MM.1S (cell line): ENCODE measurements around the gene NGRN.
"Not testable (repeated sequence)": the region's sequence is repeated elsewhere in the genome, so short reads cannot be mapped to it uniquely, and the experiment has no call there.

ENCODE experiments used
- DNase-seq: peaks from one replicate; pipeline ENCODE4 v3.0.0-alpha.2; 2015
- H2AFZ ChIP-seq: fragments of 300-600 bp; sonication (generic); 2 replicates; pipeline ENCODE4 v1.6.0; 2016; ENCODE audit warnings: antibody characterized with exemption, low read length
- H3F3A ChIP-seq: fragments of 300-600 bp; sonication (generic); 2 replicates; pipeline ENCODE4 v1.6.1; 2016; ENCODE audit warnings: mild to moderate bottlenecking, antibody characterized with exemption, low read length, moderate library complexity, mixed read lengths; ENCODE audit not compliant: insufficient read depth
- H3K27ac ChIP-seq: fragments of 300-600 bp; sonication (generic); 2 replicates; pipeline ENCODE4 v1.5.1; 2016; ENCODE audit warnings: mild to moderate bottlenecking, low read length
- H3K27me3 ChIP-seq: fragments of 300-600 bp; sonication (generic); replicated peaks from 2 replicates; pipeline ENCODE4 v1.6.0; 2016; ENCODE audit warnings: low read length; ENCODE audit not compliant: insufficient read depth
- H3K36me3 ChIP-seq: fragments of 300-600 bp; sonication (generic); replicated peaks from 2 replicates; pipeline ENCODE4 v1.6.1; 2016; ENCODE audit warnings: mild to moderate bottlenecking, low read length, mixed read lengths; ENCODE audit not compliant: insufficient read depth
- H3K4me1 ChIP-seq: fragments of 300-600 bp; sonication (generic); 2 replicates; pipeline ENCODE4 v1.6.1; 2016; ENCODE audit warnings: low read length, mixed read lengths
- H3K4me2 ChIP-seq: fragments of 300-600 bp; sonication (generic); 2 replicates; pipeline ENCODE4 v1.6.0; 2016; ENCODE audit warnings: low read depth, low read length
- H3K4me3 ChIP-seq: fragments of 300-600 bp; sonication (generic); 2 replicates; pipeline ENCODE4 v1.5.1; 2016; ENCODE audit warnings: low read length, mixed read lengths
- H3K79me2 ChIP-seq: fragments of 300-600 bp; sonication (generic); 2 replicates; pipeline ENCODE4 v1.6.1; 2016; ENCODE audit warnings: mixed run types, low read length, mixed read lengths
- H3K9ac ChIP-seq: fragments of 300-600 bp; sonication (generic); 2 replicates; pipeline ENCODE4 v1.6.1; 2016; ENCODE audit warnings: low read length, mixed read lengths
- H3K9me2 ChIP-seq: fragments of 300-600 bp; sonication (generic); replicated peaks from 2 replicates; pipeline ENCODE4 v1.6.1; 2016; ENCODE audit warnings: mild to moderate bottlenecking, low read length, mixed read lengths; ENCODE audit not compliant: insufficient read depth
- H3K9me3 ChIP-seq: fragments of 300-600 bp; sonication (generic); replicated peaks from 2 replicates; pipeline ENCODE4 v1.6.1; 2016; ENCODE audit warnings: mild to moderate bottlenecking, low read length, mixed read lengths; ENCODE audit not compliant: insufficient read depth
- H4K20me1 ChIP-seq: fragments of 300-600 bp; sonication (generic); 2 replicates; pipeline ENCODE4 v1.6.1; 2016; ENCODE audit warnings: mild to moderate bottlenecking, low read length, moderate library complexity, mixed read lengths; ENCODE audit not compliant: insufficient read depth
- EZH2 ChIP-seq: fragments of 300-600 bp; sonication (generic); optimal IDR thresholded peaks from 2 replicates; pipeline ENCODE3; 2017; ENCODE audit warnings: low read depth, mild to moderate bottlenecking, antibody characterized with exemption, low read length, mixed read lengths
- EZH2phosphoT487 ChIP-seq: fragments of 300-600 bp; sonication (generic); IDR thresholded peaks from 2 replicates; pipeline ENCODE4 v1.6.1; 2018; ENCODE audit warnings: antibody characterized with exemption, low read length
- TF ChIP-seq, protein P1 (sequence below): fragments of 300-600 bp; sonication (generic); IDR thresholded peaks from 2 replicates; pipeline ENCODE4 v1.5.1; 2016; ENCODE audit warnings: antibody characterized with exemption, low read length, mixed read lengths

NGRN gene

DNA sequence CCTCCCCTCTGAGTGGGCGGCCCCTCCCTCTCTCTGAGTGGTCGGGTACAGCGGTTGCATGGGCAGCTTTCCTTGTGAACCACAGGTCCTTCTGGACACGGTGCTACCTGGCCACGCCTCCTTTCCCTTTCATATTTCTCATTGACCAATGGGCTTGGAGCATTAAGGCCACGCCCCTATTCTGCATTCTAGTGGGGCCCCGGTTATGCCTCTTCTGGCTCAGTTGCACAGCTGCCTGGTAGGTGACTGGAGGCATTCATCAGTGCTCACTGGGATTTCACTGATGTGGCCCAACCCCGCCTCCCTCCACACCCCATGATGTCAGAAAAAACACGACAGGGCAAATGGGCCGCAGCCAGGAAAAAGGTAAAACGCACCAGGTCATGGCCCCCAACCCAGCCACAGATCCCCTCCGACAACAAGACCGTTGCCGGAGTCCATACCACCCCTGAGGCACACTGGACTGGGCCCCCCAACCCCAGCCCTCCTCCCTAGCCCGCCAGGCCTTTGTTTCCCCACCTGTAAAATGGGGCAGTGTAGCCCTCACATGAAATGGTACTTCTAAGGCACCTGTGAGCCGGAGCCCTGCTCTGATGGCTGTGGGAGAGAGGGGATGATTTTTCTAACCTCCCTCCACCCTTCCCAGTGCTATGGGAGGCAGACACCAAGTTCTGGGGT, 26.3 kb downstream of the NGRN start:
- Histone ChIP-seq H3K9ac (no peak overlapping the region), H4K20me1 (no peaks in the 10 kb centered on the region), H2AFZ (no peak overlapping the region), H3K4me1 (peaks cover 5% of the 10 kb centered on the region; the same call in 1 of the 2 replicates), H3K79me2 (no peaks in the 10 kb centered on the region), H3K36me3 (no peaks in the 10 kb centered on the region), H3K9me2 (no peaks in the 10 kb centered on the region), H3F3A (peaks cover 4% of the 10 kb centered on the region), H3K4me3 (no peak overlapping the region), H3K4me2 (peak overlapping the region; percentile 19; the same call in 1 of the 2 replicates), H3K27ac (no peak overlapping the region), H3K27me3 (peaks cover 10% of the 10 kb centered on the region), H3K9me3 (no peaks in the 10 kb centered on the region)
- DNase-seq, result peak; percentile 69
- TF ChIP-seq EZH2 (no peak), EZH2phosphoT487 (no peak)
- TF ChIP-seq, protein P1, sequence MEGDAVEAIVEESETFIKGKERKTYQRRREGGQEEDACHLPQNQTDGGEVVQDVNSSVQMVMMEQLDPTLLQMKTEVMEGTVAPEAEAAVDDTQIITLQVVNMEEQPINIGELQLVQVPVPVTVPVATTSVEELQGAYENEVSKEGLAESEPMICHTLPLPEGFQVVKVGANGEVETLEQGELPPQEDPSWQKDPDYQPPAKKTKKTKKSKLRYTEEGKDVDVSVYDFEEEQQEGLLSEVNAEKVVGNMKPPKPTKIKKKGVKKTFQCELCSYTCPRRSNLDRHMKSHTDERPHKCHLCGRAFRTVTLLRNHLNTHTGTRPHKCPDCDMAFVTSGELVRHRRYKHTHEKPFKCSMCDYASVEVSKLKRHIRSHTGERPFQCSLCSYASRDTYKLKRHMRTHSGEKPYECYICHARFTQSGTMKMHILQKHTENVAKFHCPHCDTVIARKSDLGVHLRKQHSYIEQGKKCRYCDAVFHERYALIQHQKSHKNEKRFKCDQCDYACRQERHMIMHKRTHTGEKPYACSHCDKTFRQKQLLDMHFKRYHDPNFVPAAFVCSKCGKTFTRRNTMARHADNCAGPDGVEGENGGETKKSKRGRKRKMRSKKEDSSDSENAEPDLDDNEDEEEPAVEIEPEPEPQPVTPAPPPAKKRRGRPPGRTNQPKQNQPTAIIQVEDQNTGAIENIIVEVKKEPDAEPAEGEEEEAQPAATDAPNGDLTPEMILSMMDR, result no peak

DNA sequence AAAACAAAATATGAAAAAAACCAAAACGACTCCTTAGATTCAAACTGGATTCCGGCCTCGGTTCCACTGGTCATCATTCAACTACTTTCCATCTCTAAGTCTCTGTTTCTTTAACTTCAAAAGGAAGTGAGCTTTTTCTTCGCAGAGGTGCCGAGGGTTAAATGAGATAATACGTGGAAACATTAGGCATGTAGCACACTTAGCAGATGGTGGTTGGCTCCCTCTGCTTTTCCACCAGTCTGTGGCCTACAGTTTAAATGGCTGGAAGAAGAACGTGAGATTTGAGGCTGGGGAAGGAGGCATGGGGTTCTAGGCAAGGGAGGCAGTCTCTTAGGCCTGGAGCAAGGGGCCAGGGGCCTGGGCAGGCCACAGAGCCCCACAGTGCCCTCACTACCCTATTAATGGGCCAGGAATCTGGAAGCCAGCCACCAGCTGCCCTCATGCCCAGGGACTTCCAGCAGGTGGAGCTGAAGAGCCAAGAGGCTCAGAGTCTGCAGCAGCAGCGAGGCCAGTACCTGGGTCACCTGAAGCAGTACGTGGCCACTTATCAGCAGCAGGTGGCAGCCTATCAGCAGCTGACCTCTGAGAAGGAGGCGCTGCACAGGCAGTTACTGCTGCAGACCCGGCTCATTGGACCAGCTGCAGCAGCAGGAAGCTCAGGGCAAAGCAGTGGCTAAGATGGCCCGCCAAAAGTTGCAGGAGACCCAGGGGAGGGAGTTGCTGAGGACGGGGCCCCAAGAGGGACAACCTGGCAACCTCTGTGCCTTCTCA, 27.8 kb downstream of the NGRN start:
- H3K79me2 ChIP-seq, H3K36me3 ChIP-seq, H3K4me3 ChIP-seq, H4K20me1 ChIP-seq, H3K27ac ChIP-seq, H3K9me3 ChIP-seq, H3K4me1 ChIP-seq, H3K9ac ChIP-seq, H3K9me2 ChIP-seq: not testable (repeated sequence)
- TF ChIP-seq, protein P1, result peak; percentile 82
- H3K27me3 ChIP-seq, result peaks cover 10% of the 10 kb centered on the region
- H2AFZ ChIP-seq, result 0 out of 2 replicates have a peak overlapping the region, but pooled peaks have one; percentile 38
- peak; percentile 83 for DNase-seq
- H3K4me2 ChIP-seq, result peak overlapping the region; percentile 55; the same call in 1 of the 2 replicates
- H3F3A ChIP-seq, result peaks cover 11% of the 10 kb centered on the region

DNA sequence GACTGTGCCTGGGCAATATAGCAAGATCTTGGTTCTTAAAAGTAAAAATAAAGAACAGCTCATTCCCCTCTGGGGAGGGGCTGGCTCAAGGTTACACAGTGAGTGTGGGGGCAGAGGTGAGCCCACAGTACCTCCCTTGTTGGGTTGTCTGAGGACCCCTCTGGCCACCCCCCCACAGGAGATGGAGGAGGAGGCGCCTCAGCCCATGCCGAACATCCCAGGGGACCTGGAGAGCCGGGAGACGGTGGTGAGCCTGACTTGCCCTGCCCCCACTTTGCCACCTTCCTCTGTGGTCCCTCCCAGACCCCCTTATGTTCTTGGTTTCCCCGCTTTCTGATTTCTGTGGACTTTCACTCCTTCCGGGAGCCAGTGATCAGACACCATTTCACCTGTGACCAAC, 28.7 kb downstream of the NGRN start:
- H3K4me2 ChIP-seq, result no peak overlapping the region
- no peaks in the 10 kb centered on the region for H3K79me2 ChIP-seq
- no peak overlapping the region for H3K9ac ChIP-seq

More for the DNA sequence above, 28.7 kb downstream of the NGRN start:
- TF ChIP-seq EZH2phosphoT487 (no peak), EZH2 (no peak)
- TF ChIP-seq, protein P1, result no peak
- Histone ChIP-seq H3K9me2 (no peaks in the 10 kb centered on the region), H4K20me1 (no peaks in the 10 kb centered on the region), H3K4me3 (no peak overlapping the region), H3K36me3 (no peaks in the 10 kb centered on the region), H3K27me3 (peaks cover 10% of the 10 kb centered on the region), H3K4me1 (peaks cover 5% of the 10 kb centered on the region; the same call in 1 of the 2 replicates), H2AFZ (no peak overlapping the region), H3K9me3 (no peaks in the 10 kb centered on the region), H3F3A (peaks cover 12% of the 10 kb centered on the region), H3K27ac (no peak overlapping the region)
- no peak for DNase-seq
